Mesothelial cell of epicardium (in vitro differentiated cells): ENCODE results near the gene CALD1. TPM values are rescaled to one million over a fixed set of nuclear protein-coding genes. Genes with fewer than 3 reads are reported as not detected.

Experiments
- DNase-seq, 2 experiments: peaks; one replicate each; pipeline ENCODE4 v3.0.0; 2021; ENCODE audit warnings: low spot score in 2 of 2; ENCODE audit not compliant: unreplicated experiment in 2 of 2
- H3K27ac Mint-ChIP-seq: 2 replicates; pipeline ENCODE4 v1.8.0; 2021; ENCODE audit warnings: mixed read lengths
- H3K27me3 Mint-ChIP-seq: 2 replicates; pipeline ENCODE4 v1.8.0; 2021; ENCODE audit warnings: low read depth, mixed read lengths
- H3K36me3 Mint-ChIP-seq: 2 replicates; pipeline ENCODE4 v1.8.0; 2021; ENCODE audit warnings: mixed read lengths
- H3K4me1 Mint-ChIP-seq: 2 replicates; pipeline ENCODE4 v1.8.0; 2021; ENCODE audit warnings: mixed read lengths
- H3K4me3 Mint-ChIP-seq: 2 replicates; pipeline ENCODE4 v1.8.0; 2021; ENCODE audit warnings: mild to moderate bottlenecking, moderate library complexity, mixed read lengths
- H3K9me3 Mint-ChIP-seq: 2 replicates; pipeline ENCODE4 v1.8.0; 2021; ENCODE audit warnings: mixed read lengths
- CTCF ChIP-seq: fragments of 200-600 bp; sonication (generic); IDR thresholded peaks from one replicate; pipeline ENCODE4 v1.5.0; 2021; ENCODE audit warnings: antibody characterized with exemption; ENCODE audit not compliant: unreplicated experiment
- total RNA-seq: library from RNA; stranded (reverse); gene quantifications from 3 replicates; pipeline ENCODE4 v1.2.1, GENCODE V29; 2021

CALD1 gene
- total RNA-seq, 1 donor from 2014 or later: 191 TPM

- peaks cover 25% of the 10 kb centered on the region for H3K9me3 Mint-ChIP-seq
- TF ChIP-seq CTCF: no peak
- H3K27ac Mint-ChIP-seq: peak overlapping the region; percentile 95
- peaks cover 28% of the 10 kb centered on the region for H3K36me3 Mint-ChIP-seq
- peaks cover 46% of the 10 kb centered on the region for H3K4me1 Mint-ChIP-seq
- H3K4me3 Mint-ChIP-seq: peak overlapping the region; percentile 75
- DNase-seq: no peak
- H3K27me3 Mint-ChIP-seq: no peaks in the 10 kb centered on the region
These were observed 114.5 kb downstream of the CALD1 start for GRCh38 chr7:134893920-134894319.

GRCh38 chr7:134894928-134895327, 115.5 kb downstream of the CALD1 start:
- H3K4me1 Mint-ChIP-seq: peaks cover 54% of the 10 kb centered on the region

GRCh38 chr7:134896073-134896472, 116.6 kb downstream of the CALD1 start:
- Mint-ChIP-seq H3K27ac (no peak overlapping the region), H3K36me3 (peaks cover 28% of the 10 kb centered on the region), H3K4me3 (no peak overlapping the region), H3K27me3 (no peaks in the 10 kb centered on the region), H3K4me1 (peaks cover 42% of the 10 kb centered on the region), H3K9me3 (peaks cover 25% of the 10 kb centered on the region)
- no peak for DNase-seq
- TF ChIP-seq CTCF: no peak

More at GRCh38 chr7:134894928-134895327, 115.5 kb downstream of the CALD1 start:
- no peak for DNase-seq
- no peaks in the 10 kb centered on the region for H3K27me3 Mint-ChIP-seq
- peaks cover 25% of the 10 kb centered on the region for H3K9me3 Mint-ChIP-seq
- no peak overlapping the region for H3K4me3 Mint-ChIP-seq
- peaks cover 28% of the 10 kb centered on the region for H3K36me3 Mint-ChIP-seq
- TF ChIP-seq CTCF: no peak
- no peak overlapping the region for H3K27ac Mint-ChIP-seq

GRCh38 chr7:134897936-134898335, 118.5 kb downstream of the CALD1 start:
- Mint-ChIP-seq H3K4me1 (peaks cover 31% of the 10 kb centered on the region), H3K36me3 (peaks cover 34% of the 10 kb centered on the region), H3K9me3 (peaks cover 25% of the 10 kb centered on the region), H3K4me3 (no peak overlapping the region), H3K27ac (no peak overlapping the region), H3K27me3 (no peaks in the 10 kb centered on the region)
- no peak for TF ChIP-seq CTCF
- DNase-seq: no peak

- Mint-ChIP-seq H3K27ac (peak overlapping the region; percentile 85), H3K4me3 (no peak overlapping the region), H3K36me3 (peaks cover 30% of the 10 kb centered on the region), H3K4me1 (peaks cover 17% of the 10 kb centered on the region), H3K27me3 (no peaks in the 10 kb centered on the region), H3K9me3 (peaks cover 21% of the 10 kb centered on the region)
- TF ChIP-seq CTCF: no peak
- DNase-seq: no peak
These were observed 120.3 kb downstream of the CALD1 start for GRCh38 chr7:134899729-134900128.
